ENCODE measurements around the gene PRMT7.

PRMT7 gene

GRCh38 chr16:68378436-68379415 is 67.9 kb downstream of the PRMT7 start:
- FAIRE-seq = no peak

- FAIRE-seq = no peak
These were observed 68.9 kb downstream of the PRMT7 start for GRCh38 chr16:68379472-68380347.

- no peak for FAIRE-seq
These were observed 69.5 kb downstream of the PRMT7 start for GRCh38 chr16:68380348-68380670.

- no peak for FAIRE-seq
These were observed 70.0 kb downstream of the PRMT7 start for GRCh38 chr16:68380676-68381362.

- FAIRE-seq = no peak
These were observed 70.5 kb downstream of the PRMT7 start for GRCh38 chr16:68381363-68381724.

- no peak for FAIRE-seq
These were observed 71.5 kb downstream of the PRMT7 start for GRCh38 chr16:68382296-68382718.

GRCh38 chr16:68383858-68384257 is 73.0 kb downstream of the PRMT7 start:
- FAIRE-seq = no peak

- no peak for FAIRE-seq
These were observed 73.7 kb downstream of the PRMT7 start for GRCh38 chr16:68384288-68385161.

GRCh38 chr16:68385371-68385770 is 74.6 kb downstream of the PRMT7 start:
- no peak for FAIRE-seq

GRCh38 chr16:68386628-68387027 is 75.8 kb downstream of the PRMT7 start:
- no peak for FAIRE-seq

GRCh38 chr16:68387301-68387700 is 76.5 kb downstream of the PRMT7 start:
- no peak for FAIRE-seq

GRCh38 chr16:68388124-68388523 is 77.3 kb downstream of the PRMT7 start:
- no peak for FAIRE-seq

GRCh38 chr16:68389006-68389405 is 78.2 kb downstream of the PRMT7 start:
- no peak for FAIRE-seq

GRCh38 chr16:68389750-68390371 is 79.0 kb downstream of the PRMT7 start:
- FAIRE-seq = no peak

- FAIRE-seq = no peak
These were observed 82.5 kb downstream of the PRMT7 start for GRCh38 chr16:68393333-68393732.

- FAIRE-seq = no peak
These were observed 84.5 kb downstream of the PRMT7 start for GRCh38 chr16:68395167-68395786.

- no peak for FAIRE-seq
These were observed 85.0 kb downstream of the PRMT7 start for GRCh38 chr16:68395815-68396214.

GRCh38 chr16:68396481-68396880 is 85.7 kb downstream of the PRMT7 start:
- FAIRE-seq = no peak

- no peak for FAIRE-seq
These were observed 86.9 kb downstream of the PRMT7 start for GRCh38 chr16:68397710-68398201.

- no peak for FAIRE-seq
These were observed 88.6 kb downstream of the PRMT7 start for GRCh38 chr16:68399456-68399855.

All from TTC549 (cell line).